8988T (cell line): Measurements from ENCODE around the gene SLC25A41.
"Not testable (repeated sequence)": the region's sequence is repeated elsewhere in the genome, so short reads cannot be mapped to it uniquely, and the experiment has no call there.

Experiments
- DNase-seq: peaks from one replicate; pipeline ENCODE4 v3.0.0; 2011

The SLC25A41 gene

DNA sequence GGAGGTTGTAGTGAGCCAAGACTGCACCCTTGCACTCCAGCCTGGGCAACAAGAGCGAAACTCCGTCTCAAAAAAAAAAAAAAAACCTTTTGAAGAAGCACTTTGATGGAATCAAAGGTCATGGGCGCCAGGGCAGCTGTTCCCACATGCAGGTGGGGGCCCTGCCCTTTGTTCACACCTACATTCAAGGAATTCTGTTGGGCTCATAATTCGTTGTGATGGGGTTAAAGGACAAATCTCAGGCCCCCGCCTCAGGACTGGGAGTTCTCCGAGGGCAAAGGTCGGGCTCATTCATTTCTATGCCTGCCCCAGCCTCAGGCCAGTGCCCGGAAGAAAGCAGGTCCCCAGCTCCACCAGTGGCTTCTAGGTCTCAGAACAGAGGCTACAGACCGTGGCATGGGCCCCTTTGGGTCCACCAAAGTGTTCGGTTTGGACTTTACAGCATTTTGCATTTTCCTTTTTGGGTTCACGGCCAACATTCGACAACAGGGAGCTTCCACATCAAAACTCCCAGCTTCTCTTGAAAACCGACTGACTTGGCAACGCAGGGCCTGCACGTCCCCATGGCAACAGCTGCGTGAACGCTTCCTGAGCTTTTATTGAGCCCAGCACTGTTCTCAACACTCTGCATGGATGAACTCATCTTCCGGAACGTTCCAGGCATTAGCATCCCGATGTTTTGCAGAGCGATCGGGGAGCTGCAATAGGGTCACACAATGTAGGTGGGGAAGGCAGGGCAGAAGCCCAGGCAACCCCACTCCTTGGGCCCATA, 30.5 kb downstream of the SLC25A41 start:
- DNase-seq = no peak

DNA sequence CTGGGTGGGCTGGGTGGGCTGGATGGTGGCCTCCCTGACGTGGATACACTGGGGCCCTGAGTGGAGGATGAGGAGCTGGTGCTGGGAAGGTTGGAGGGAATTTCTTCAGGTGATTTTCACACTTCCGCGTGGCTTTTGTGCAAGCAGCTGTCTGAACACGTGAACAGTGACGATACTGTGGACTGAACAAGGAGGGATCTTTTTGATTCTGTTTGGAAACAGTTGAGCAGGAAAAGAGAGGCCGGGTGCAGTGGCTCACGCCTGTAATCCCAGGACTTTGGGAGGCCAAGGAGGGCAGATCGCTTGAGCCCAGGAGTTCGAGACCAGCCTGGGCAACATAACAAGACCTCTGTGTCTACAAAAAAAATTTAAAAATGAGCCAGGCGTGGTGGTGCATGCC, 31.5 kb downstream of the SLC25A41 start:
- no peak for DNase-seq

DNA sequence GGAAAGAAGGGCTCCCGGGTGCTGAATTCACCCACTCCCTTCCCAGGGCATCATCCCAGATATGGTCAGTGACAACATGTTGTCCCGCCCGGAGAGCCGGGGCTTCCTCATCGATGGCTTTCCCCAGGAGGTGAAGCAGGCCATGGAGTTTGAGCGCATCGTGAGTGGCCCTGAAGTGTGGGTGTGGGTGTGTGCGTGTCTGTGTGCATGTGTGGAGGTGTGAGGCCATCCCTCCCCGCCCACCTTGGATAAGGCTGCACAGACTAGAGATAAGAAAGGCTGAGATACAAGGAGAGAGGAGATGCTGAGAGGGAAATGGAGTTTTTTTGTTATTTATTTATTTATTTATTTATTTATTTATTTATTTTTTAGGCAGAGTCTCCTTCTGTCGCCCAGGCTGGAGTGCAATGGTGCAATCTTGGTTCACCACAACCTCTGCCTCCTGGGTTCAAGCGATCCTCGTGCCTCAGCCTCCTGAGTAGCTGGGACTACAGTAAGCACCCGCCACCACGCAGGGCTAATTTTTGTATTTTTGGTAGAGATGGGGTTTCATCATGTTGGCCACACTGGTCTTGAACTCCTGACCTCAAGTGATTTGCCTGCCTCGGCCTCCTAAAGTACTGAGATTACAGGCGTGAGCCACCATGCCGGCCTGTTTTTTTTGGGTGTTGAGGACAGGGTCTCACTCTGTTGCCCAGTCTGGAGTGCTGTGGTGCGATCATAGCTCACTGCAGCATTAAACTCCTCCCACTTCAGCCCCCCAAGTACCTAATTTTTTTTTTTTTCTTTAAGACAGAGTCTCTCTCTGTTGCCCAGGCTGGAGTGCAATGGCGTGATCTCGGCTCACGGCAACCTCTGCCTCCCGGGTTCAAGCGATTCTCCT, 33.3 kb downstream of the SLC25A41 start:
- not testable (repeated sequence) for DNase-seq

DNA sequence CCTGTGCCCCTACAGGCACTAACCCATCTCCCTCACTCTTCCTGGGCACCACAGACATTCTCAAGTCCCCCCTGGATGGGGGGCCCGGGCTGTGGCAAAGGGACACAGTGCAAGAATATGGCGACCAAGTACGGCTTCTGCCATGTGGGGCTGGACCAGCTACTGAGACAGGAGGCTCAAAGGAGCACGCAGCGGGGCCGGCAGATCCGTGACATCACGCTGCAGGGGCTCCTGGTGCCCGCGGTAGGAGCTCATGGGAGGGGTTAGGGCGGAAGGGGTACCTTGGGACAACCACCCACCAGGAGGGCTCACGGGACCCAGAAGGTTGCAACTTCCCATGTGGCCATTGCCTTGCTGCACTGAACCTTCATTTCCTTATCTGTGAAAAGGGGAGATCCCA, 37.3 kb downstream of the SLC25A41 start:
- DNase-seq = no peak

DNA sequence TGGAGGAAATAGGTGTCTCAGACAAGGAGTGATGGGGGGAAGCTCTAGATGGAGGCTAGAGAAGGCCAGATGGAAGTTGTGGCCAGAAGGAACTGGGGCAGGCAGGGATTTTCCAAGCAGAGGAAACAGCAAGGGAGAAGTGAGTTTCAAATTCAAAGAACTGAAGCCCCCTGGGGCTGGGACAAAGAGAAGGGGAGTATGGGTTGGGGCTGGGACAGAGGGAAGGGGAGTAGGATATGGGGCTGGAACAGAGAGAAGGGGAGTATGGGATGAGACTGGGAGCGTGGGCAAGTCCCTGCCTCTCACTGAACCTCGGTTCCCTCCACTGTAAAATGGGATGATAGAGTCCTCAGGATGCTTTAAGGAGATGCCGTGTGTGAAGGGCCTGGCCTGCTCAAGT, 38.7 kb downstream of the SLC25A41 start:
- no peak for DNase-seq

DNA sequence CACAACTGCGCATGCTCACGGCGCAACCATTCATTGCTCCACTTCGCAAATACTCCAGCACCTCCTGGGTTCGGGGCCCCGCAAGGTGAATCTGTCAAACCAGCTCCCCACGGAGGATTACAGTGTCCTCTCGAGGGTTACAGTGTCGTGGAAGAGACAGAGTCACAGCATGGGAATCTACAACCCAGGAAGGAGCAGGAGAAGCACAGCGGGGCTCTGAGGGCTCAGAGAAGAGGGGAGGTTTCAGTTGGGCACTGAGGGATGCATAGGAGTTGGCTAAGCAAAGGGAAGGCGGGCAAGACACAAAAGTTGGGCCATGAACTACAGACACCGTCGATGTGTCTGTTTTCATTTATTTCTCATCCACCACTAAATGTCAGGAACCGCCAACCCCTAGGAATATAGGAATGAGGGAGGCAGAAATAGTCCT, 39.6 kb downstream of the SLC25A41 start:
- DNase-seq = no peak

DNA sequence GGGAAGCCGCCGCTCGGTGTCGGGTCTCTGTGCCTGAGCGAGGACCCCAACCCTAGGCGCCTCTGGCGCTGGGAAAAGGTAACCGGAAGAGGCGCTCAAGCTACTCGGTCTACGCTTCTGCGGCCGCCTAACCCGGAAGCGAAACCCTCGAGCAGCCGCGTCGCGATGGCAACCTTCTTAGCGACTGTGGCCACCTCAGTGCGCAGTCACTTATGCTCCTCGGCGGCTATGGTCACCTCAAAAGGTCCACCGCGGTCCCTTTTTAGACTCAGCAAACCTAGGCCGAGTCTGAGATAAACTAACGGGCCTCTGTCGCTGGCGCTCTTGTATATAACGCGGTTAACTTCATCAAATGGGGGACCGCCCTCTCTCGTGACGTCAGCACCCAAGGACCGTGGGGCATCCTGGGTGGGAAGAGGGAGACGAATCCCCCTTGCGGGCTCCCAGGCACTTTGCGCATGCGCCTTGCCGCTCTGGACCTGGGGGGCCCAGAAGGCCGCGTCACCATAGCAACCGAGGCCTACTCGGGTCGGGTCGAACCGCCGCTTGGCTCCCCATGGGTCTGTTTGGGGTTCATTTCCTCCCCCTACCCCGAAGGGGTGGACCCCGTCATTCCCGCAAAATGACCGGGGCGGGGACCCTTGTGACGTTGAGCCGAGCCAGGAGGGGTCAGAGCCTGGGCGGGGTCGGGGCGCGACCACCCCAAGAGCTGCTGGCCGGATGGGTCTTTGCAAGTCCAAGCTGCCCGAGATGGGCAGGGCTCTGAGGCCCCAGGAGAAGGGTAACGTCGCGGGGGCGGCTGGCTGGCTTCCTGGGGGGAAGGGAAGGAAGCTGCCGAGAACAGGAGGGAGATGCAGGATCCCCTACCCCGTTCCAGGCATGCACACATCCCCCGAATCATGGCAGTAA, 40.2 kb downstream of the SLC25A41 start, which contains the start of gene GTF2F1:
GTF2F1 (minus strand) TSS at position 91 of the 909 bp plus-strand sequence. CDS start 169 bp downstream, outside the sequence.
- peak; percentile 86 for DNase-seq

DNA sequence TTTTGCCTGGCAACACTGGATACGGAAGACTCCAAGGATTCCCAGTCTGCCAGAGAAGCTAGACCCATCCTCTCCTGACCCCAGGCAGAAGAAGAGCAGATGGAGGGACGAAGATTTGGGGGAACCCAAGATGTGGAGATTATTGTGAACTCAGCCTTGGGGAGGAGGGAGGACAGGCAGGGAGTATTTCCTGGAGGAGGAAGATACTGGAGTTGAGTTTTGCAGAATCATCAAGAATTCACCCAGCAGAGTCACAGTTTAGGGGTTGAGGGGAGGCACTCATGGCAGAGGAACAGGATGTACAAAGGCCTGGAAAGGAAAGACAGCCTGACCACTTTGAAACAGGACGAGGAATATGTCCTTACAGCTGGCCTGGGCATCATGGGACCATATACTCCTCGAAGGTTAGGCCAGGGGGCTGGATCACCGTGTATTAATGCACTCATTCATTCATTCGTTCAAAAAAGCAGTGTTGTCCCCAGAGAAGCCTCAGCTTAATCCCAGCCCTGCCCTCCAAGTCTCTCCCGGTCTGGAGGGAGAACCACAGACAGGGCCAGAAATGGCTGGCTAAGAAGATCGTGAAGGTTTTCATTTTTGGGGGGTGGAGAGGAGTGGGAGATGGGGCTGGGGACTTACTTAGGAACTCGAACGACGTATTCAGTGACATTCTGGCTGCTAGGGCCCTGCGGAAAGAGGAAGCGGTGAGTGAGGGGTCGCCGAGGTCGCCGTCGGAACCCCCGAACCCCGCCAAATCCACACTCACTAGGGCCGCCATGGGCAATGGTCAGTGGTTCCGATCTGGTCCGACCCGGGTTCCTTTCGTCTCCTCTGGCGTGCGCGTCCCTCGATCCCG, 41.1 kb downstream of the SLC25A41 start:
- no peak for DNase-seq

DNA sequence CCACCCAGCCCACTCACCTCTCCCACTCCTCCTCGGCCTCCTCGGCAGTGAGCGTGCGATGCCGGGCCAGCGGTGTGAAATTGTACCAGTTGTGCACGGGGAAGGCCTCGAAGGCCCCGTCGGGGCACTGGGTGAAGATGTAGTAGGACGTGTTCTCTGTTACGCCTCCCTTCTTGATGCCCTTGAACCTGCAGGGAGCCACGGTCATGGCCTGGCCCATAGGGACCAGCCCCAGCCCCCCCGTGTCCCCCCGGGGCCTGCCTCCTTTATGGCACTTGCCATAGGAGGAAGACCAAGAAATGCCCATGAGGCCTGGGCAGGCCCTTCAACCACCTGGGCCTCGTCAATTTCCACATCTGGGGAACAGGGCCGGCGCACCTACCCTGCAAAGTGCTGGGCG, 46.2 kb downstream of the SLC25A41 start:
- no peak for DNase-seq

DNA sequence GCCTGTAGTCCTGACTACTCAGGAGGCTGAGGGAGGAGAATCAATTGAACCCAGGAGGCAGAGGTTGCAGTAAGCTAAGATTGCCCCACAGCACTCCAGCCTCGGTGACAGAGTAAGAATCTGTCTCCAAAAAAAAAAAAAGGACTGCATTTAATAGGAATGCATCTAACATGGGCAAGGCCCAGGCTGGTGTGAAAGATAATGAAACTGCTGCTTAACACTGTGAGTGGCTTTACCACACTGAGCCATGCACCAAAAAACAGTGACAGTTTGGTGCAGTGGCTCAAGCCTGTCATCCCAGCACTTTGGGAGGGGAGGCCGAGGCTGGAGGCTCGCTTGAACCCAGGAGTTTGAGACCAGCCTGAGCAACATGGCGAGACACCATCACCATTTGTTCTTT, 49.2 kb downstream of the SLC25A41 start:
- DNase-seq = no peak

DNA sequence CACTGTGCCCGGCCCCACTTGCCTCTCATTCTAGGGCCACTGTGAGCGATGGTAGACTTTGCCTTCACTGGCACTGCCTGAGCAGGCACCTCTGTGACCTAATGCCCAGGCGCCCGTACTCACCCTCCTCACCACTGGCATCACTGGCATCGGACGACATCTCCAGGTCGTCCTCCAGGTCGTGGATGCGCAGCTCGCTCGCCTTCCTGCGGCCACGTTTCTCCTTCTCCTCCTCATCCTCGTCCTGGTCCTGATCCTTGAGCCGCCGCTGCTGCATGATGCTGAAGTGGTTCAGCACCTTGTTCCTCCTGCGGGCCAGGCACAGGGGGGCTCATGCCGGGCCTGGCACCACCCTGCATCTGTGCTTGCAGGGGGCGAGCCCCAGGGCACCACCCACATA, 50.4 kb downstream of the SLC25A41 start:
- no peak for DNase-seq

DNA sequence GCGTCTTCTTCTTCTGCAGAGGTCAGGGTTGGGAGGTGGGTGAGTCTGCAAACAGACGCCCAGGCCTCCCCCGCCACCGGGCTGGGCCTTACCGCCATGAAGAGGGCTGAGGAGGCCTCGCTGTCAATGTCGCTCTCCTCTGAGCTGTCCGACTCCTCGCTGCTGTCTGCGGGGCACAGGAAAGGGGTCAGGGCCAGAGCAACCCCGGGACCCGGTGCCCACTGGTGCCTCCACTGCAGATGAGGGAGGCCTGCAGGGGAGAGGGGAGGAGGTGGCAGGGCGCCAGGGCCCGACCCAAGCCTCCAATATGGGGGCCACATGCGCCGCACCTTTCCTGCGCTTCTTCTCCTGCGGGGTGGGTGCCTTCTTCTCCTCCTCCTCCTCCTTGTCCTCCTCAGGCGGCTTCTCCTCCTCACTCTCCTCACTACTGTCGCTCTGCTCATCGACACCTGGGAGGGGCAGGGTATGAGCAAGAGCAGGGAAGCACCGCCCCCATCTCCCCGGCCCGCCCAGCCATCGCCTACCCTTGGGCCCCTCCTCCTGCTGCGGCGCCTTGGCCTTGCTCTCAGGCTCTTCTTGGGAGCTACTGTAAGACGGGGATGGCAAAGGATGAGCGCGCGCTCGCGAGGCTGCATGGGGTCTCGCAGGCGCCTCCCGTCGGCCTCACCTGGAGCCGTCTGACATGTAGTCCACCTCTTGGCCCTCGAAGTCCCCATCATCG, 52.4 kb downstream of the SLC25A41 start:
- no peak for DNase-seq

DNA sequence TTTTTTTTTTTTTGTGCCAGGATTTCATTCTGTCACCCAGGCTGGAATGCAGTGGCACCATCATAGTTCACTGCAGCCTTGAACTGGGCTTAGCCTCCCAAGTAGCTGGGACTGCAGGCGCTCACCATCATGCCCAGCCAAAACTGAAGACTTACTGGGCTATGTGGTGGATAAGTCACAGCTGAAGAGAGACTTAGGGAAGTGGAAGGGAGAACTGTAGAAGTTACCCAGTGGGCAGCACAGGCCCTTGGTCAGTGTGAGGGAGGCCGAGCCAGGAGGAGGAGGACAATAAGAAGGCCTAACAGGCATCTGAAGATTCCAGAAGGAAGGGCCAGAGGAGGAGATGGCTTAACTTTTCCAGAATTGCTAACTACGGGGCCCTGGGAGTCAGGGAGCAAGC, 53.8 kb downstream of the SLC25A41 start:
- no peak for DNase-seq

DNA sequence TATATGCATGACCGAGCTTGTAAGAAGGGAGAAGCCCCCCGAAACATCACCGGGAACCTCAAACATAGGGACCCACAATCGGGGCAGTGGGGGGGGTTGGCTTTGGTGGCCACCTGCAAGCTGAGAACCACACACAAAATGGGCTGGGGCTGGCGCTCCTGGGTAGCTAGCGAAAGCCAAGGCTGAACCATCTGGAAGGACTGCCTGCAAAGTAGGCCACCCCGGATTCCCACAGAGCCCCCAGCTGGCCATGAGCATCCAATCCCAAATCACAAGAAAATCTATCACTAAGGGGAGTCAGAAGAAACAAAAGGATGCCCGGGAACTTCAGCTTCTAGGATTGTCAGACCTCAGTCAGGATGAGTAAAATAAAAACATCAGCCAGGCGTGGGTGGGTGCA, 55.1 kb downstream of the SLC25A41 start:
- no peak for DNase-seq

DNA sequence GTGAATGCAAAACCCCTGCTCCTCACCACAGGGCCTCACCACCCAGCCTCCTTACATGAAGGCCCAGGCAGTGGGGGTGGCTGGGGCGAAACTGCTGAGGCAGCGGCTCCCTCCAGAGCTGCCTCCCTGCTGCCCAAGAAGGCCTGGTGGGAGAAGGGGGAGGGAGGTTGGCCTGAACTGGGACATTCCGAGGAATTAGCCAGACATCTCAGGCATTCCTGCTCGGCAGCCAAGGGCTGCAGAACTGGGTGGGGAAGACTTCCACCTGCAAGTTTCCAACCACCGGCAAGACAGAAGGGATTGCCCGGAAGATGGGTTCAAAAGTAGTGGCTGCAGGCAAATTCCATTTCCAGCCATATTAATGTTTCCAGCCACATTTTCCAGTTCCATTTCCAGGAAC, 55.5 kb downstream of the SLC25A41 start:
- no peak for DNase-seq

DNA sequence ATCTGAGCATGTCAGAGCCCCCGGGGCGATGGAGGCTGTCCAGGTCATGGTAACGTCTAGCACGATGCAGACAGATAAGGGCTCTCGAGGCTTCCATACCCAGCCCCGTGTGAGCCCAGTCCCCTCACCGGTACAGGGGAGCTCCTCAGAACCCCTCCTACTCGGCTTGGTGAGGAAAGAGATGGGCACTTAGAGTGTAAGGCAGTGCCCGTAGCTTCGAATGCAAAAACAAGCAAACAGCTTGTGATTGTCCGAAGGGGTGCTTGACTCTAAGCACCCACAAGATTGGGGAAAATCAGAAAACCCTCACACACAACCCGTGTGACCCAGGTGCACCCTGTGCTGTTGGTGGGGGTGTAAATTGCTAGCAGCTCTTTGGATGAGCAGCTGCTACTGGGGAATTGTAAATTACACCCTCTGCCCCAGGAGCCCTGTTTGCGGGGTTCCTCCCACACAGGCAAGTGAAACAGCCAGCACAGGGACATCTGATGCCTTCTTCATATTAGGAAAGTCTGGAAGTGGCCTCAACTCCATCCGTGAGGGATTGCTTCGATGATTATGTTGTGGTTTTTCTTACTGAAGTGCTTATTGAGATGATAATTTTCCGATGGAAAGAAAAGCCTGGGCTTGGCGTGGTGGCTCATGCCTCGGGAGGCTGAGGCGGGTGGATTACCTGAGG, 56.9 kb downstream of the SLC25A41 start:
- no peak for DNase-seq
